K562 (cell line): ENCODE measurements around the gene PLEKHA6. TPM values are rescaled to one million over a fixed set of nuclear protein-coding genes. Genes with fewer than 3 reads are reported as not detected.

Source experiments
- ATAC-seq: fragments of 200-7000 bp; cut with Tn5 transposase; 3 replicates; pipeline ENCODE4 v1.9.1; 2020; ENCODE audit warnings: moderate library complexity
- BruUV-seq: library from RNA; stranded (reverse); fragments of 400-500 nt; replicated peaks from 2 replicates; lab custom pipeline; 2021; lab: Mats Ljungman, UMichigan
- CTCF ChIA-PET: fragments of 300-600 bp; formaldehyde crosslinking; extraction: SDS; loops from one replicate; lab custom pipeline; 2021; ENCODE audit warnings: low intra/inter-chr PET ratio; lab: Yijun Ruan, JAX
- POLR2A ChIA-PET: fragments of 300-600, 350-650 bp; sonication (Branson Sonifier 250); formaldehyde crosslinking; extraction: SDS; loops from one replicate; lab custom pipeline; 2021; ENCODE audit warnings: antibody characterized with exemption, inconsistent platforms; lab: Yijun Ruan, JAX
- DNase-seq, 4 experiments: peaks; one replicate each; pipeline versions ENCODE4 v3.0.0 to v3.0.0-alpha.2; 2011 to 2018; ENCODE audit warnings: low spot score in 3 of 4, mixed read lengths in 3 of 4; ENCODE audit errors: extremely low read depth in 1 of 4
- FAIRE-seq: peaks from 2 replicates; lab custom pipeline; 2011; peaks lifted over from hg19 to GRCh38; lab: Jason Lieb, UNC
- H2AFZ ChIP-seq: 2 replicates; pipeline ENCODE4 v1.6.0; 2011; ENCODE audit warnings: low read depth, low read length, control low read depth, inconsistent platforms
- H3K27ac ChIP-seq: fragments of 200-600 bp; 3 replicates; pipeline ENCODE4 v1.8.0; 2011; ENCODE audit warnings: low read depth, mild to moderate bottlenecking, control low read depth, inconsistent platforms, low read length, moderate library complexity, mixed read lengths; ENCODE audit errors: extremely low read depth
- H3K27me3 ChIP-seq, 2 experiments: fragments of 300-600 bp in 1 of 2; 2 replicates in 1 of 2; 3 replicates in 1 of 2; pipeline versions ENCODE4 v1.6.0 to v1.8.0; 2011; ENCODE audit warnings: inconsistent platforms in 2 of 2, low read length in 2 of 2, mild to moderate bottlenecking in 1 of 2, mixed read lengths in 1 of 2, moderate library complexity in 1 of 2; ENCODE audit not compliant: control insufficient read depth in 2 of 2, insufficient read depth in 2 of 2
- H3K36me3 ChIP-seq: fragments of 300-600 bp; 3 replicates; pipeline ENCODE4 v1.8.0; 2011; ENCODE audit warnings: mild to moderate bottlenecking, low read length, inconsistent platforms; ENCODE audit not compliant: control insufficient read depth, insufficient read depth
- H3K4me1 ChIP-seq, 2 experiments: fragments of 200-600 bp in 1 of 2; replicated peaks in 1 of 2; 2 replicates in 1 of 2; 3 replicates in 1 of 2; pipeline versions ENCODE4 v1.5.1 to v1.8.0; 2011; ENCODE audit warnings: inconsistent platforms in 2 of 2, low read length in 2 of 2, mild to moderate bottlenecking in 1 of 2, mixed read lengths in 1 of 2, moderate library complexity in 1 of 2; ENCODE audit not compliant: control insufficient read depth in 2 of 2, insufficient read depth in 2 of 2
- H3K4me2 ChIP-seq: 2 replicates; pipeline ENCODE4 v1.6.1; 2011; ENCODE audit warnings: low read length, control low read depth, inconsistent platforms, mixed read lengths; ENCODE audit not compliant: insufficient read depth
- H3K4me3 ChIP-seq: fragments of 200-600 bp; sonication (generic), shearing (Covaris generic); 2 replicates; pipeline ENCODE4 v1.5.1; 2016; ENCODE audit warnings: control low read depth, inconsistent platforms
- H3K79me2 ChIP-seq: fragments of 200-600 bp; 3 replicates; pipeline ENCODE4 v1.8.0; 2011; ENCODE audit warnings: low read length, inconsistent platforms; ENCODE audit not compliant: control insufficient read depth, insufficient read depth
- H3K9ac ChIP-seq, 2 experiments: 2 replicates each; pipeline versions ENCODE4 v1.6.0 to v1.6.1; 2011; ENCODE audit warnings: low read depth in 2 of 2, low read length in 2 of 2, control low read depth in 1 of 2, inconsistent platforms in 1 of 2, mild to moderate bottlenecking in 1 of 2, mixed read lengths in 1 of 2; ENCODE audit not compliant: insufficient read depth in 1 of 2
- H3K9me1 ChIP-seq: one replicate; pipeline ENCODE4 v1.6.0; 2011; ENCODE audit warnings: inconsistent platforms, mild to moderate bottlenecking, low read length, moderate library complexity; ENCODE audit not compliant: control insufficient read depth, insufficient read depth
- H3K9me3 ChIP-seq: replicated peaks from 2 replicates; pipeline ENCODE4 v1.5.1; 2011; ENCODE audit warnings: low read depth, low read length, inconsistent platforms; ENCODE audit not compliant: control insufficient read depth, insufficient read depth
- H4K20me1 ChIP-seq: replicated peaks from 2 replicates; pipeline ENCODE4 v1.6.1; 2011; ENCODE audit warnings: low read length, inconsistent platforms, mixed read lengths; ENCODE audit not compliant: control insufficient read depth, insufficient read depth
- CHCHD3 ChIP-seq: fragments of 250-450 bp; sonication (Bioruptor Pico); IDR thresholded peaks from 2 replicates; pipeline ENCODE4 v2.1.2; 2022; ENCODE audit warnings: mild to moderate bottlenecking
- ELF4 ChIP-seq: fragments of 450-650 bp; formaldehyde crosslinking; IDR thresholded peaks from 2 replicates; pipeline ENCODE4 v1.4.0; 2022; ENCODE audit warnings: missing genetic modification characterization
- EP400 ChIP-seq: fragments of 450-650 bp; IDR thresholded peaks from 2 replicates; pipeline ENCODE4 v1.6.1; 2017; ENCODE audit warnings: antibody characterized with exemption, mild to moderate bottlenecking, moderate library complexity
- GATAD2A ChIP-seq: fragments of 450-650 bp; IDR thresholded peaks from 2 replicates; pipeline ENCODE4 v1.6.1; 2017
- GTF2A2 ChIP-seq: IDR thresholded peaks from 2 replicates; pipeline ENCODE4 v1.6.1; 2016; ENCODE audit warnings: mild to moderate bottlenecking, missing genetic modification characterization, missing compliant biosample characterization
- HMGN3 ChIP-seq: IDR thresholded peaks from 2 replicates; pipeline ENCODE4 v1.6.1; 2011; ENCODE audit warnings: borderline replicate concordance, low read depth, mild to moderate bottlenecking, mixed read lengths, low read length; ENCODE audit not compliant: insufficient read length; ENCODE audit errors: extremely low read depth
- IRF2 ChIP-seq: sonication (generic); formaldehyde crosslinking; IDR thresholded peaks from 2 replicates; pipeline ENCODE4 v1.8.1; 2022; ENCODE audit warnings: mild to moderate bottlenecking, missing genetic modification reagents
- KAT8 ChIP-seq: fragments of 450-650 bp; IDR thresholded peaks from 2 replicates; pipeline ENCODE4 v1.6.1; 2016; ENCODE audit warnings: low read depth, mild to moderate bottlenecking
- KDM4B ChIP-seq, 2 experiments: fragments of 450-650 bp in 1 of 2; sonication (generic) in 1 of 2; IDR thresholded peaks; 2 replicates each; pipeline ENCODE4 v1.6.1; 2016 to 2017; ENCODE audit warnings: borderline replicate concordance in 2 of 2, antibody characterized with exemption in 1 of 2, low read depth in 1 of 2, mild to moderate bottlenecking in 1 of 2
- KLF10 ChIP-seq: fragments of 250-450 bp; sonication (Bioruptor Pico); IDR thresholded peaks from 2 replicates; pipeline ENCODE4 v1.6.1; 2021; ENCODE audit warnings: matching md5 sums
- KLF16 ChIP-seq: IDR thresholded peaks from 2 replicates; pipeline ENCODE4 v1.6.1; 2016; ENCODE audit warnings: antibody characterized with exemption
- NCOA6 ChIP-seq: fragments of 450-650 bp; IDR thresholded peaks from 2 replicates; pipeline ENCODE4 v1.6.1; 2017; ENCODE audit warnings: mild to moderate bottlenecking
- ZBTB9 ChIP-seq: fragments of 450-650 bp; formaldehyde crosslinking; IDR thresholded peaks from 2 replicates; pipeline ENCODE4 v1.4.0; 2020; ENCODE audit warnings: mild to moderate bottlenecking, moderate library complexity
- ZNF318 ChIP-seq, 2 experiments: fragments of 450-650 bp; IDR thresholded peaks; 2 replicates each; pipeline ENCODE4 v1.6.1; 2016; ENCODE audit warnings: mild to moderate bottlenecking in 2 of 2, borderline replicate concordance in 1 of 2, low read depth in 1 of 2, moderate library complexity in 1 of 2
- WGBS: fragments of 100-300 bp; shearing (Covaris generic); methylation state at CpG from one replicate; pipeline ENCODE4 v1.1.6; 2016; ENCODE audit warnings: low coverage, mixed read lengths; ENCODE audit not compliant: insufficient coverage; ENCODE audit errors: missing lambda C conversion rate; 5-methylcytosine and 5-hydroxymethylcytosine counted together
- in situ Hi-C: fragments of 300-500 bp; cut with MboI; formaldehyde crosslinking; loops from 4 replicates; pipeline ENCODE4 v1.15.0; 2018; ENCODE audit warnings: inconsistent platforms, mixed read lengths
- intact Hi-C: fragments of 100-400 bp; cut with micrococcal nuclease; formaldehyde crosslinking; loops from 2 replicates; pipeline ENCODE4 v1.14.2; 2022
- polyA plus RNA-seq, 8 experiments: library from polyadenylated mRNA; depleted of rRNA in 4 of 8; stranded (reverse) in 5 of 8; unstranded in 3 of 8; fragments of >200 nt; fragmentation: Nextera tagmentation in 2 of 8; fragmentation: Illumina TruSeq in 1 of 8; extraction: Ambion mirVana in 2 of 8; extraction: Trizol in 1 of 8; gene quantifications; 2 replicates each; pipeline versions ENCODE4 v1.2.1 to v1.2.3, GENCODE V29; 2011 to 2014; ENCODE audit warnings: inconsistent platforms in 1 of 8, missing spikeins in 1 of 8
- total RNA-seq, 7 experiments: library from RNA; depleted of rRNA in 6 of 7; stranded (reverse); fragments of >200 nt in 6 of 7; fragmentation: Illumina TruSeq in 2 of 7; extraction: Trizol in 2 of 7; gene quantifications; 2 replicates each; pipeline versions ENCODE4 v1.2.1 to v1.2.3, GENCODE V29; 2011 to 2021; ENCODE audit warnings: low replicate concordance in 1 of 7

PLEKHA6 gene
- total and polyA plus RNA-seq, 9 of the 15 experiments (the other 6 are each of a cell fraction or from before 2014, with no cell fraction given) = under 0.01 to 0.33 (median 0.01) TPM; not detected in 4

- H3K27ac ChIP-seq = no peak overlapping the region
- intact Hi-C loops = no loop called here
Observed at GRCh38 chr1:204265665-204266064, 94.1 kb downstream of the PLEKHA6 start.

More at GRCh38 chr1:204265665-204266064, 94.1 kb downstream of the PLEKHA6 start:
- ChIA-PET CTCF (no interaction called here), POLR2A (interaction anchor here (1.0 to 2.0 kb wide), 3 partner anchors 9 to 17 kb away, joined by 3 to 9 read pairs (median 4); no protein-coding TSS in a partner anchor)
- 5% methylated on average over 2 of the region's 2 CpGs for WGBS
- Histone ChIP-seq H3K79me2 (no peaks in the 10 kb centered on the region), H3K4me1 (peaks cover 0 to 3% of the 10 kb centered on the region in 2 experiments; a peak in 1 of 5 replicates), H3K36me3 (no peaks in the 10 kb centered on the region), H3K4me2 (no peak overlapping the region), H3K9ac (no peak overlapping the region), H3K4me3 (no peak overlapping the region), H3K27me3 (peaks cover 38 to 74% of the 10 kb centered on the region in 2 experiments), H4K20me1 (0 out of 2 replicates have a peak, but pooled peaks cover 6% of the 10 kb centered on the region), H3K9me1 (no peaks in the 10 kb centered on the region), H3K9me3 (no peaks in the 10 kb centered on the region), H2AFZ (no peak overlapping the region)
- TF ChIP-seq IRF2 = no peak
- no peak for TF ChIP-seq CHCHD3 (CRISPR knock-in tag)
- no peak for TF ChIP-seq ZBTB9 (CRISPR knock-in tag)
- TF ChIP-seq KAT8 = no peak
- no peak for TF ChIP-seq GATAD2A
- TF ChIP-seq KLF10 (CRISPR knock-in tag) = no peak
- TF ChIP-seq GTF2A2 = no peak
- no peak for TF ChIP-seq HMGN3
- TF ChIP-seq KLF16 = no peak
- TF ChIP-seq NCOA6 = no peak
- no peak for TF ChIP-seq ZNF318 (IDR thresholded peaks at IDR 0.05; ENCODE audit: borderline replicate concordance in 1 of 2, low read depth in 1 of 2)
- TF ChIP-seq EP400 = no peak
- TF ChIP-seq KDM4B (IDR thresholded peaks at IDR 0.05; ENCODE audit: borderline replicate concordance in 2 of 2, low read depth in 1 of 2) = no peak
- TF ChIP-seq ELF4 (CRISPR knock-in tag) = no peak
- FAIRE-seq (no peak), ATAC-seq (no peak), DNase-seq (no peak)
- no TSS peak for BruUV-seq
- in situ Hi-C loops = no loop called here
